Skeletal muscle cell (primary cell): Measurements from ENCODE around the gene DAP.

Source experiments
- DNase-seq: peaks from one replicate; pipeline ENCODE4 v3.0.0-alpha.2; 2010; ENCODE audit warnings: low read depth
- H3K4me3 ChIP-seq: 2 replicates; pipeline ENCODE4 v1.5.1; 2011; ENCODE audit warnings: low read depth, mild to moderate bottlenecking, control low read depth, low read length, moderate library complexity

DAP gene

GRCh38 chr5:10699987-10700386 lies 61.0 kb downstream of the DAP start:
- no peak for DNase-seq
- no peak overlapping the region for H3K4me3 ChIP-seq

- H3K4me3 ChIP-seq, result no peak overlapping the region
- DNase-seq, result no peak
Observed at GRCh38 chr5:10699281-10699874, 61.7 kb downstream of the DAP start.

- DNase-seq, result no peak
- H3K4me3 ChIP-seq, result no peak overlapping the region
Observed at GRCh38 chr5:10695759-10696543, 65.1 kb downstream of the DAP start.

GRCh38 chr5:10695055-10695649 lies 65.9 kb downstream of the DAP start:
- H3K4me3 ChIP-seq, result no peak overlapping the region
- DNase-seq, result no peak

GRCh38 chr5:10691826-10692785 lies 68.9 kb downstream of the DAP start:
- DNase-seq, result no peak
- H3K4me3 ChIP-seq, result no peak overlapping the region

- H3K4me3 ChIP-seq, result no peak overlapping the region
- no peak for DNase-seq
Observed at GRCh38 chr5:10690460-10691440, 70.3 kb downstream of the DAP start.

GRCh38 chr5:10689391-10690081 lies 71.5 kb downstream of the DAP start:
- DNase-seq, result no peak
- no peak overlapping the region for H3K4me3 ChIP-seq

GRCh38 chr5:10688651-10689171 lies 72.3 kb downstream of the DAP start:
- no peak overlapping the region for H3K4me3 ChIP-seq
- no peak for DNase-seq

GRCh38 chr5:10686890-10687289 lies 74.1 kb downstream of the DAP start:
- no peak overlapping the region for H3K4me3 ChIP-seq
- DNase-seq, result no peak

- DNase-seq, result no peak
- H3K4me3 ChIP-seq, result no peak overlapping the region
Observed at GRCh38 chr5:10685115-10685521, 75.9 kb downstream of the DAP start.

- no peak overlapping the region for H3K4me3 ChIP-seq
- no peak for DNase-seq
Observed at GRCh38 chr5:10684303-10685086, 76.5 kb downstream of the DAP start.

GRCh38 chr5:10682801-10683525 lies 78.1 kb downstream of the DAP start:
- no peak for DNase-seq
- H3K4me3 ChIP-seq, result no peak overlapping the region

GRCh38 chr5:10681731-10682679 lies 79.0 kb downstream of the DAP start:
- DNase-seq, result no peak
- no peak overlapping the region for H3K4me3 ChIP-seq

GRCh38 chr5:10680876-10681481 lies 80.1 kb downstream of the DAP start:
- H3K4me3 ChIP-seq, result no peak overlapping the region
- DNase-seq, result no peak

GRCh38 chr5:10679336-10679988 lies 81.6 kb downstream of the DAP start:
- no peak overlapping the region for H3K4me3 ChIP-seq
- no peak for DNase-seq
